Superior temporal gyrus (tissue), 1 donor: Measurements from ENCODE around the gene DALRD3.
A peak's percentile ranks its signal among the peaks of the same experiment; 100 is the strongest.

Experiments
- DNase-seq: peaks from one replicate; pipeline ENCODE4 v3.0.0-alpha.2; 2016; ENCODE audit errors: extremely low spot score

Gene DALRD3

GRCh38 chr3:49017971-49018706, at the start of gene DALRD3:
DALRD3 (minus strand) TSS chr3:49018580; CDS start chr3:49018564, 16 bp downstream.
- DNase-seq, result peak; percentile 82

GRCh38 chr3:49058011-49058410, 39.6 kb upstream of the DALRD3 start:
- no peak for DNase-seq

- no peak for DNase-seq
Measured at GRCh38 chr3:49057268-49057667, 38.9 kb upstream of the DALRD3 start.

- no peak for DNase-seq
Measured at GRCh38 chr3:49054344-49054862, 36.0 kb upstream of the DALRD3 start.

- DNase-seq, result no peak
Measured at GRCh38 chr3:49053543-49053942, 35.2 kb upstream of the DALRD3 start.

GRCh38 chr3:49035281-49035680, 16.9 kb upstream of the DALRD3 start:
- no peak for DNase-seq

GRCh38 chr3:49034650-49035049, 16.3 kb upstream of the DALRD3 start:
- no peak for DNase-seq

GRCh38 chr3:49032646-49033304, 14.4 kb upstream of the DALRD3 start:
- no peak for DNase-seq

- no peak for DNase-seq
Measured at GRCh38 chr3:49030321-49030720, 11.9 kb upstream of the DALRD3 start.

GRCh38 chr3:49029563-49029884, 11.1 kb upstream of the DALRD3 start:
- DNase-seq, result no peak

- DNase-seq, result peak; percentile 98
Measured at GRCh38 chr3:49028673-49029562, 10.5 kb upstream of the DALRD3 start, which contains the start of gene IMPDH2. IMPDH2 (minus strand) TSS chr3:49029398; CDS start chr3:49029350, 48 bp downstream.

- no peak for DNase-seq
Measured at GRCh38 chr3:49028298-49028672, 9.9 kb upstream of the DALRD3 start.

- no peak for DNase-seq
Measured at GRCh38 chr3:49027634-49028033, 9.3 kb upstream of the DALRD3 start.

- no peak for DNase-seq
Measured at GRCh38 chr3:49026536-49026935, 8.2 kb upstream of the DALRD3 start.

GRCh38 chr3:49025793-49026520, 7.6 kb upstream of the DALRD3 start:
- no peak for DNase-seq

GRCh38 chr3:49025005-49025792, 6.8 kb upstream of the DALRD3 start:
- no peak for DNase-seq

- no peak for DNase-seq
Measured at GRCh38 chr3:49024449-49024848, 6.1 kb upstream of the DALRD3 start.

- DNase-seq, result no peak
Measured at GRCh38 chr3:49023775-49024174, 5.4 kb upstream of the DALRD3 start.

GRCh38 chr3:49022688-49023171, 4.3 kb upstream of the DALRD3 start:
- DNase-seq, result no peak
